HEK293 (cell line): Measurements from ENCODE around the gene TRO.

Source experiments
- CTCF ChIA-PET: fragments of 350-600 bp; formaldehyde crosslinking; extraction: SDS; loops from one replicate; lab custom pipeline; 2021; ENCODE audit warnings: antibody characterized with exemption; lab: Yijun Ruan, JAX
- POLR2A ChIA-PET: fragments of 300-600 bp; formaldehyde crosslinking; extraction: SDS; loops from one replicate; lab custom pipeline; 2020; ENCODE audit warnings: antibody characterized with exemption, inconsistent platforms; lab: Yijun Ruan, JAX
- H3K27ac ChIP-seq: fragments of 200-500 bp; sonication (Bioruptor generic); 2 replicates; pipeline ENCODE4 v1.5.1; 2014; ENCODE audit warnings: low read depth, low read length, control low read depth, inconsistent platforms; ENCODE audit errors: extremely low read depth
- H3K36me3 ChIP-seq, 2 experiments: fragments of 200-500 bp in 1 of 2; sonication (Bioruptor generic) in 1 of 2; 1 replicate in 1 of 2; 2 replicates in 1 of 2; pipeline ENCODE4 v1.5.1; 2014 to 2017; ENCODE audit warnings: inconsistent platforms in 2 of 2, low read length in 2 of 2; ENCODE audit not compliant: control insufficient read depth in 2 of 2, insufficient read depth in 1 of 2
- H3K4me1 ChIP-seq: fragments of 200-500 bp; sonication (Bioruptor generic); 2 replicates; pipeline ENCODE4 v1.5.1; 2014; ENCODE audit warnings: mild to moderate bottlenecking, low read length, inconsistent platforms; ENCODE audit not compliant: control insufficient read depth, insufficient read depth
- H3K4me3 ChIP-seq: 2 replicates; pipeline ENCODE4 v1.5.1; 2011; ENCODE audit warnings: low read depth, mild to moderate bottlenecking, control low read depth, low read length, moderate library complexity
- H3K9me3 ChIP-seq: fragments of 200-500 bp; sonication (Bioruptor generic); 2 replicates; pipeline ENCODE4 v1.5.1; 2014; ENCODE audit warnings: low read depth, low read length, inconsistent platforms; ENCODE audit not compliant: control insufficient read depth, insufficient read depth
- GLIS2 ChIP-seq: fragments of 450-650 bp; formaldehyde crosslinking; IDR thresholded peaks from 2 replicates; pipeline ENCODE4 v1.5.1; 2016; ENCODE audit warnings: missing biosample characterization, missing genetic modification characterization
- HOXA7 ChIP-seq: sonication (generic); formaldehyde crosslinking; IDR thresholded peaks from 2 replicates; pipeline ENCODE4 v1.8.1; 2022; ENCODE audit warnings: missing genetic modification reagents, borderline replicate concordance
- KLF9 ChIP-seq: fragments of 450-650 bp; formaldehyde crosslinking; IDR thresholded peaks from 2 replicates; pipeline ENCODE4 v1.5.1; 2016; ENCODE audit warnings: missing biosample characterization, missing genetic modification characterization, low read depth
- ZBTB6 ChIP-seq: fragments of 450-650 bp; formaldehyde crosslinking; IDR thresholded peaks from 2 replicates; pipeline ENCODE4 v1.5.1; 2017; ENCODE audit warnings: missing biosample characterization, missing genetic modification characterization
- ZBTB7A ChIP-seq: fragments of 450-650 bp; formaldehyde crosslinking; IDR thresholded peaks from 2 replicates; pipeline ENCODE4 v1.5.1; 2016; ENCODE audit warnings: low read depth, missing biosample characterization, missing genetic modification characterization
- ZNF121 ChIP-seq: fragments of 450-650 bp; formaldehyde crosslinking; IDR thresholded peaks from 2 replicates; pipeline ENCODE4 v1.5.1; 2016; ENCODE audit warnings: missing biosample characterization, missing genetic modification characterization
- ZNF169 ChIP-seq: fragments of 450-650 bp; formaldehyde crosslinking; IDR thresholded peaks from 2 replicates; pipeline ENCODE4 v1.5.1; 2016; ENCODE audit warnings: missing biosample characterization, missing genetic modification characterization
- ZNF18 ChIP-seq: fragments of 450-650 bp; formaldehyde crosslinking; IDR thresholded peaks from 2 replicates; pipeline ENCODE4 v1.5.1; 2016; ENCODE audit warnings: missing biosample characterization, missing genetic modification characterization
- ZNF24 ChIP-seq: fragments of 450-650 bp; formaldehyde crosslinking; IDR thresholded peaks from 2 replicates; pipeline ENCODE4 v1.5.1; 2016; ENCODE audit warnings: missing biosample characterization, missing genetic modification characterization
- ZNF26 ChIP-seq: fragments of 450-650 bp; formaldehyde crosslinking; IDR thresholded peaks from 2 replicates; pipeline ENCODE4 v1.5.1; 2016; ENCODE audit warnings: missing biosample characterization, missing genetic modification characterization
- ZNF292 ChIP-seq: fragments of 450-650 bp; formaldehyde crosslinking; IDR thresholded peaks from 2 replicates; pipeline ENCODE4 v1.5.1; 2016; ENCODE audit warnings: low read depth, missing biosample characterization, missing genetic modification characterization, borderline replicate concordance
- ZNF426 ChIP-seq: fragments of 450-650 bp; formaldehyde crosslinking; IDR thresholded peaks from 2 replicates; pipeline ENCODE4 v1.5.1; 2017; ENCODE audit warnings: missing biosample characterization, missing genetic modification characterization, mild to moderate bottlenecking, inconsistent platforms, moderate library complexity
- ZNF449 ChIP-seq: fragments of 450-650 bp; formaldehyde crosslinking; IDR thresholded peaks from 2 replicates; pipeline ENCODE4 v1.5.1; 2017; ENCODE audit warnings: missing biosample characterization, mild to moderate bottlenecking, missing genetic modification characterization, moderate library complexity
- ZNF555 ChIP-seq: fragments of 450-650 bp; formaldehyde crosslinking; conservative IDR thresholded peaks from 2 replicates; pipeline ENCODE4 v1.5.1; 2017; ENCODE audit warnings: missing biosample characterization, mild to moderate bottlenecking, missing genetic modification characterization, inconsistent platforms
- ZNF621 ChIP-seq: fragments of 450-650 bp; formaldehyde crosslinking; IDR thresholded peaks from 2 replicates; pipeline ENCODE4 v1.5.1; 2017; ENCODE audit warnings: missing biosample characterization, missing genetic modification characterization
- ZNF645 ChIP-seq: fragments of 450-650 bp; formaldehyde crosslinking; IDR thresholded peaks from 2 replicates; pipeline ENCODE4; 2016; ENCODE audit warnings: missing biosample characterization, missing genetic modification characterization
- ZNF830 ChIP-seq: fragments of 450-650 bp; IDR thresholded peaks from 2 replicates; pipeline ENCODE4 v1.5.0; 2018; ENCODE audit warnings: missing biosample characterization, missing genetic modification characterization, low read depth, mild to moderate bottlenecking, moderate library complexity
- ZSCAN16 ChIP-seq: fragments of 450-650 bp; formaldehyde crosslinking; IDR thresholded peaks from 2 replicates; pipeline ENCODE4 v1.5.1; 2016; ENCODE audit warnings: missing biosample characterization, missing genetic modification characterization

The TRO gene

GRCh38 chrX:54930291-54931049 is 9.8 kb downstream of the TRO start:
- no peak for TF ChIP-seq ZNF830 (tag by site-specific recombination)
- no peak for TF ChIP-seq ZNF169 (tag by site-specific recombination)
- TF ChIP-seq ZNF292 (tag by site-specific recombination) = no peak
- TF ChIP-seq ZNF426 (tag by site-specific recombination) = no peak
- no peak for TF ChIP-seq ZBTB7A
- TF ChIP-seq, all 188 proteins: peak for 0
- peaks cover 0 to 72% of the 10 kb centered on the region in 2 experiments; a peak in 1 of 3 replicates for H3K36me3 ChIP-seq
- ChIA-PET CTCF (interaction anchor here (0.6 kb wide), 1 partner anchor 682 kb away, joined by 3 read pairs; no protein-coding TSS in a partner anchor), POLR2A (no interaction called here)
- no peaks in the 10 kb centered on the region for H3K4me1 ChIP-seq
- H3K27ac ChIP-seq = no peak overlapping the region
- no peak overlapping the region for H3K4me3 ChIP-seq
- no peaks in the 10 kb centered on the region for H3K9me3 ChIP-seq

- ChIA-PET CTCF (interaction anchor here (0.6 kb wide), 1 partner anchor 683 kb away, joined by 3 read pairs; no protein-coding TSS in a partner anchor), POLR2A (no interaction called here)
- no peak for TF ChIP-seq GLIS2 (tag by site-specific recombination)
- no peak for TF ChIP-seq KLF9 (tag by site-specific recombination)
- TF ChIP-seq ZNF555 (tag by site-specific recombination) = no peak
- no peak for TF ChIP-seq ZNF621 (tag by site-specific recombination)
- no peak for TF ChIP-seq ZNF169 (tag by site-specific recombination)
- TF ChIP-seq ZNF449 (tag by site-specific recombination) = no peak
- TF ChIP-seq ZNF26 = no peak
- TF ChIP-seq ZNF24 (tag by site-specific recombination) = no peak
- no peak for TF ChIP-seq HOXA7 (CRISPR knock-in tag)
- no peak for TF ChIP-seq ZNF121 (tag by site-specific recombination)
- no peak for TF ChIP-seq ZSCAN16 (tag by site-specific recombination)
- TF ChIP-seq ZNF645 = no peak
- TF ChIP-seq ZBTB6 (tag by site-specific recombination) = no peak
- no peak for TF ChIP-seq ZNF18 (tag by site-specific recombination)
- Histone ChIP-seq H3K36me3 (peaks cover 0 to 65% of the 10 kb centered on the region in 2 experiments; a peak in 1 of 3 replicates), H3K4me3 (no peak overlapping the region), H3K9me3 (no peaks in the 10 kb centered on the region), H3K4me1 (no peaks in the 10 kb centered on the region), H3K27ac (no peak overlapping the region)
Observed at GRCh38 chrX:54931107-54931506, 10.5 kb downstream of the TRO start.
